HepG2 (cell line): ENCODE results near the gene TNP2. TPM values are rescaled to one million over a fixed set of nuclear protein-coding genes. Genes with fewer than 3 reads are reported as not detected.
A peak's percentile ranks its signal among the peaks of the same experiment; 100 is the strongest.

ENCODE experiments used
- CEBPB ChIP-seq: IDR thresholded peaks from 2 replicates; pipeline ENCODE4 v1.6.1; 2011; ENCODE audit warnings: low read depth, low read length, improper control_type of control experiment, borderline replicate concordance
- GFI1 ChIP-seq: sonication (generic); formaldehyde crosslinking; IDR thresholded peaks from 2 replicates; pipeline ENCODE4 v1.5.0; 2020; ENCODE audit warnings: missing genetic modification reagents, mild to moderate bottlenecking, borderline replicate concordance
- MXD3 ChIP-seq: IDR thresholded peaks from 2 replicates; pipeline ENCODE4 v1.6.1; 2016; ENCODE audit warnings: mild to moderate bottlenecking, missing biosample characterization, missing genetic modification reagents
- PATZ1 ChIP-seq: sonication (generic); formaldehyde crosslinking; IDR thresholded peaks from 2 replicates; pipeline ENCODE4 v1.4.0; 2020; ENCODE audit warnings: missing genetic modification reagents
- REL ChIP-seq: sonication (generic); formaldehyde crosslinking; conservative IDR thresholded peaks from 2 replicates; pipeline ENCODE4 v1.8.0; 2022; ENCODE audit warnings: mild to moderate bottlenecking, missing genetic modification reagents, moderate library complexity
- U2AF2 ChIP-seq: fragments of 200-400 bp; formaldehyde crosslinking; IDR thresholded peaks from 2 replicates; pipeline ENCODE4 v1.6.1; 2017; ENCODE audit warnings: low read depth, mild to moderate bottlenecking, low read length
- ZBTB40 ChIP-seq, 2 experiments: fragments of 450-650 bp in 1 of 2; sonication (generic) in 1 of 2; formaldehyde crosslinking in 1 of 2; IDR thresholded peaks; 2 replicates each; pipeline versions ENCODE4 v1.6.1 to v1.8.0; 2016 to 2022; ENCODE audit warnings: antibody characterized with exemption in 1 of 2, mild to moderate bottlenecking in 1 of 2, missing genetic modification reagents in 1 of 2
- ZFP62 ChIP-seq: sonication (generic); formaldehyde crosslinking; IDR thresholded peaks from 2 replicates; pipeline ENCODE4 v1.4.0; 2020; ENCODE audit warnings: missing genetic modification reagents
- ZNF18 ChIP-seq: sonication (generic); formaldehyde crosslinking; IDR thresholded peaks from 2 replicates; pipeline ENCODE4 v1.8.0; 2022; ENCODE audit warnings: mild to moderate bottlenecking, missing genetic modification reagents; ENCODE audit not compliant: insufficient replicate concordance
- ZNF326 ChIP-seq: sonication (generic); formaldehyde crosslinking; IDR thresholded peaks from 2 replicates; pipeline ENCODE4 v1.4.0; 2020; ENCODE audit warnings: missing genetic modification reagents, borderline replicate concordance
- ZNF331 ChIP-seq: sonication (generic); formaldehyde crosslinking; IDR thresholded peaks from 2 replicates; pipeline ENCODE4 v1.4.0; 2020; ENCODE audit warnings: missing genetic modification reagents
- ZUFSP ChIP-seq: sonication (generic); formaldehyde crosslinking; IDR thresholded peaks from 2 replicates; pipeline ENCODE4 v1.9.0; 2021; ENCODE audit warnings: missing genetic modification reagents, mild to moderate bottlenecking, borderline replicate concordance
- polyA plus RNA-seq, 8 experiments: library from polyadenylated mRNA; depleted of rRNA in 3 of 8; stranded (reverse) in 7 of 8; unstranded in 1 of 8; fragments of >200 nt; fragmentation: Illumina TruSeq in 4 of 8; extraction: Trizol in 4 of 8; gene quantifications; 2 replicates each; pipeline versions ENCODE4 v1.2.1 to v1.2.3, GENCODE V29; 2011 to 2016; ENCODE audit warnings: low read depth in 4 of 8, missing spikeins in 1 of 8, mixed read lengths in 1 of 8; ENCODE audit not compliant: insufficient read depth in 1 of 8
- total RNA-seq, 5 experiments: library from RNA; depleted of rRNA; stranded (reverse); fragments of >200 nt; fragmentation: Illumina TruSeq; extraction: Trizol; gene quantifications; 2 replicates each; pipeline ENCODE4 v1.2.3, GENCODE V29; 2016; ENCODE audit warnings: low read depth in 1 of 5

Gene TNP2
- total and polyA plus RNA-seq, 2 of the 13 experiments (the other 11 are each of a cell fraction or from before 2014, with no cell fraction given), result not detected

- TF ChIP-seq PATZ1 (no peak), REL (no peak), ZNF331 (CRISPR knock-in tag) (no peak), ZBTB40 (IDR thresholded peaks at IDR 0.05) (no peak), ZBTB40 (CRISPR knock-in tag; IDR thresholded peaks at IDR 0.05) (peak; percentile 77), ZFP62 (CRISPR knock-in tag) (0 out of 2 replicates have a peak, but pooled peaks have one; percentile 55), U2AF2 (no peak), ZNF18 (no peak), MXD3 (CRISPR knock-in tag) (no peak), GFI1 (CRISPR knock-in tag) (no peak), ZUFSP (no peak), ZNF326 (CRISPR knock-in tag) (no peak), CEBPB (no peak)
Observed at GRCh38 chr16:11277607-11278337, 8.6 kb upstream of the TNP2 start (continued).
